GM13976 (cell line): Measurements from ENCODE around the gene RNF145.
"Not testable (repeated sequence)": the region's sequence is repeated elsewhere in the genome, so short reads cannot be mapped to it uniquely, and the experiment has no call there.

Experiments used
- DNase-seq: peaks from one replicate; pipeline ENCODE4 v3.0.0; 2012; ENCODE audit warnings: low spot score
- CTCF ChIP-seq: IDR thresholded peaks from 2 replicates; pipeline ENCODE4 v1.5.1; 2012; ENCODE audit warnings: borderline replicate concordance, mild to moderate bottlenecking; ENCODE audit not compliant: insufficient read depth; ENCODE audit errors: extremely low read depth, missing control alignments, control extremely low read depth
- in situ Hi-C: fragments of 300-500 bp; cut with MboI; formaldehyde crosslinking; loops from one replicate; pipeline ENCODE4 v1.12.0; 2022; ENCODE audit warnings: low sequenced_read_pairs, mixed read lengths, inconsistent platforms; ENCODE audit not compliant: unreplicated experiment

RNF145 gene

GRCh38 chr5:159244890-159245289 is 35.5 kb upstream of the RNF145 start:
- no peak for DNase-seq
- TF ChIP-seq CTCF, result no peak
- in situ Hi-C loops, result no loop called here

GRCh38 chr5:159244163-159244562 is 34.8 kb upstream of the RNF145 start:
- no peak for DNase-seq
- in situ Hi-C loops, result no loop called here
- TF ChIP-seq CTCF, result no peak

- in situ Hi-C loops, result no loop called here
- DNase-seq, result no peak
- TF ChIP-seq CTCF, result no peak
These were observed 34.0 kb upstream of the RNF145 start for GRCh38 chr5:159243385-159243784.

GRCh38 chr5:159242656-159243055 is 33.3 kb upstream of the RNF145 start:
- in situ Hi-C loops, result no loop called here
- DNase-seq, result no peak
- no peak for TF ChIP-seq CTCF

GRCh38 chr5:159241946-159242552 is 32.7 kb upstream of the RNF145 start:
- in situ Hi-C loops, result no loop called here
- no peak for DNase-seq
- no peak for TF ChIP-seq CTCF

- in situ Hi-C loops, result no loop called here
- no peak for DNase-seq
- TF ChIP-seq CTCF, result no peak
These were observed 31.0 kb upstream of the RNF145 start for GRCh38 chr5:159240301-159240870.

- in situ Hi-C loops, DNase-seq: not testable (repeated sequence)
These were observed 26.6 kb upstream of the RNF145 start for GRCh38 chr5:159235871-159236520.
